ENCODE results near the gene TRAPPC3. TPM values are rescaled to one million over a fixed set of nuclear protein-coding genes. Genes with fewer than 3 reads are reported as not detected.

The TRAPPC3 gene
- total RNA-seq, 1 experiment from 2014 or later = 64.6 TPM

DNA sequence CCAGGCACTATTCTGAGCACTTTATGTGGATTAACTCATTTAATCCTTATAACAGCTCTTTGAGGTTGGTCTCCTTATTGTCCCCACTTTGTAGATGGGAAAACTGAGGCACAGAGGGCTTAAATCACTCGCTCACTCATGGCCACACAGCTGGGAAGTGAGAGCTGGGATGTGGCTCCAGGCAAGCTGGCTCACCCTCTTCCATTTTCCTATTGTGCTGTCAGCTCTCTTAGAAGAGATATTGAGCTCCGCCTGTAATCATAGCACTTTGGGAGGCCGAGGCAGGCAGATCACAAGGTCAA, 20.4 kb downstream of the TRAPPC3 start (continued):
- TF ChIP-seq, protein P1, sequence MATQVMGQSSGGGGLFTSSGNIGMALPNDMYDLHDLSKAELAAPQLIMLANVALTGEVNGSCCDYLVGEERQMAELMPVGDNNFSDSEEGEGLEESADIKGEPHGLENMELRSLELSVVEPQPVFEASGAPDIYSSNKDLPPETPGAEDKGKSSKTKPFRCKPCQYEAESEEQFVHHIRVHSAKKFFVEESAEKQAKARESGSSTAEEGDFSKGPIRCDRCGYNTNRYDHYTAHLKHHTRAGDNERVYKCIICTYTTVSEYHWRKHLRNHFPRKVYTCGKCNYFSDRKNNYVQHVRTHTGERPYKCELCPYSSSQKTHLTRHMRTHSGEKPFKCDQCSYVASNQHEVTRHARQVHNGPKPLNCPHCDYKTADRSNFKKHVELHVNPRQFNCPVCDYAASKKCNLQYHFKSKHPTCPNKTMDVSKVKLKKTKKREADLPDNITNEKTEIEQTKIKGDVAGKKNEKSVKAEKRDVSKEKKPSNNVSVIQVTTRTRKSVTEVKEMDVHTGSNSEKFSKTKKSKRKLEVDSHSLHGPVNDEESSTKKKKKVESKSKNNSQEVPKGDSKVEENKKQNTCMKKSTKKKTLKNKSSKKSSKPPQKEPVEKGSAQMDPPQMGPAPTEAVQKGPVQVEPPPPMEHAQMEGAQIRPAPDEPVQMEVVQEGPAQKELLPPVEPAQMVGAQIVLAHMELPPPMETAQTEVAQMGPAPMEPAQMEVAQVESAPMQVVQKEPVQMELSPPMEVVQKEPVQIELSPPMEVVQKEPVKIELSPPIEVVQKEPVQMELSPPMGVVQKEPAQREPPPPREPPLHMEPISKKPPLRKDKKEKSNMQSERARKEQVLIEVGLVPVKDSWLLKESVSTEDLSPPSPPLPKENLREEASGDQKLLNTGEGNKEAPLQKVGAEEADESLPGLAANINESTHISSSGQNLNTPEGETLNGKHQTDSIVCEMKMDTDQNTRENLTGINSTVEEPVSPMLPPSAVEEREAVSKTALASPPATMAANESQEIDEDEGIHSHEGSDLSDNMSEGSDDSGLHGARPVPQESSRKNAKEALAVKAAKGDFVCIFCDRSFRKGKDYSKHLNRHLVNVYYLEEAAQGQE (IDR thresholded peaks at IDR 0.05; ENCODE audit: low read depth) = no peak
- TF ChIP-seq, protein P2, sequence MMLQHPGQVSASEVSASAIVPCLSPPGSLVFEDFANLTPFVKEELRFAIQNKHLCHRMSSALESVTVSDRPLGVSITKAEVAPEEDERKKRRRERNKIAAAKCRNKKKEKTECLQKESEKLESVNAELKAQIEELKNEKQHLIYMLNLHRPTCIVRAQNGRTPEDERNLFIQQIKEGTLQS (IDR thresholded peaks at IDR 0.05) = no peak

DNA sequence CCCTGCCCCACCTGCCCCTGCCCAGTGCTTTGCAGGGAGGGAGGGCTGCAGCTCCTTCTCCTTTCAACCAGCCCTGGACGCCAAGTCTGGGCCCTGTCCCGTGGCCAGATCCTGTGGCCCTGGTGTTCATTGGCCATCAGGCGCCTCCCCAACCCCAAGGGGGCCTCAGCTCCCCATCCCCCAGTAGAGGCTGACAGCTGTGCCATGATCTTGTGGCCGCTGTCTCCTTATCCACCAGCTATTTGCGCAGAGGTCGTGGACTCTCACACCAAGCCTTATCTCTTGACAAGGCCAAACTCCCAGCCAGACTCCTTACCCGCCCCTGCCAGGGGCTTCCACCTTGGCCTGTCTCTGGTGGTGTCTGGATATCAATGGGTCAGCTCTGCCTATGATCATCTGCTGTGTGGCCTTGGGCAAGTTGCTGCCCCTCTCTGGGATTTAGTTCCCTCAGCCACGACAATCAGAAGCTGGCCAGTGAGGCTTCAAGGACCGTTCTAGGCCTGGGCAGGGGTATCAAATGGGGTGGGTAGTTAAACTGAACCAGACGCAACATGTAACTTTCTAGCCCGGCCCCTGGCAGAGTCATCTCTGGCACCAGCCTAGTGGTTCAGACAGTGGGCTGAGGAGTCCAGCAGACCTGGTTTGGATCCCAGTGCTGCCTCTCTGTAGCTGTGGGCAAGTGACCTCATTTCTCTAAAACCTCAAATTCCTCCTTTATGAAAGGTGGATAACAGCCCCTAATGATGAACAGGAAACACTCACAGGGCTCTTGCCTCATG, 21.0 kb downstream of the TRAPPC3 start:
- no peaks in the 10 kb centered on the region for H3K27me3 ChIP-seq (ENCODE audit: insufficient read depth, low read length)
- no peaks in the 10 kb centered on the region for H3K79me2 ChIP-seq (ENCODE audit: insufficient read depth, low read length)
- peaks cover 0 to 3% of the 10 kb centered on the region in 2 experiments; a peak in 2 of 4 replicates for H3K4me1 ChIP-seq (ENCODE audit: control insufficient read depth in 1 of 2, insufficient read depth in 2 of 2, low read length in 2 of 2)
- ATAC-seq (no peak), DNase-seq (ENCODE audit: low read depth, low spot score) (no peak)
- H3K4me3 ChIP-seq (replicated peaks in 1 of 2; ENCODE audit: low read depth in 1 of 2, low read length in 2 of 2) = no peak overlapping the region
- H3K9me2 ChIP-seq (ENCODE audit: insufficient read depth) = no peaks in the 10 kb centered on the region
- POLR2A ChIA-PET = no interaction called here
- CTCF ChIA-PET = interaction anchor here (1.3 to 1.5 kb wide), 2 partner anchors 21 to 32 kb away, joined by 3 to 6 read pairs; partner anchors contain the start of gene TRAPPC3
- H3K9me3 ChIP-seq (ENCODE audit: control insufficient read depth in 1 of 2, insufficient read depth in 1 of 2, low read depth in 1 of 2, low read length in 2 of 2) = no peaks in the 10 kb centered on the region
- H3K27ac ChIP-seq (ENCODE audit: low read depth, low read length) = no peak overlapping the region
- no peaks in the 10 kb centered on the region for H3K36me3 ChIP-seq (ENCODE audit: control insufficient read depth in 1 of 2, insufficient read depth in 2 of 2, low read length in 2 of 2)
- H4K20me1 ChIP-seq (ENCODE audit: insufficient read depth) = no peaks in the 10 kb centered on the region
- TF ChIP-seq SP1 (IDR thresholded peaks at IDR 0.05; ENCODE audit: low read depth) (no peak), EZH2phosphoT487 (IDR thresholded peaks at IDR 0.05; ENCODE audit: borderline replicate concordance) (no peak), TCF7L2 (IDR thresholded peaks at IDR 0.05; ENCODE audit: borderline replicate concordance, extremely low read depth, insufficient read depth, insufficient read length) (no peak), SRF (IDR thresholded peaks at IDR 0.05; ENCODE audit: low read depth) (no peak), YY1 (IDR thresholded peaks at IDR 0.05; ENCODE audit: extremely low read depth, insufficient replicate concordance, low read depth, low read length) (no peak), JUND (IDR thresholded peaks at IDR 0.05) (no peak), ELF1 (IDR thresholded peaks at IDR 0.05; ENCODE audit: borderline replicate concordance, low read depth) (no peak), SIN3A (IDR thresholded peaks at IDR 0.05; ENCODE audit: low read depth) (no peak), RAD21 (IDR thresholded peaks at IDR 0.05; ENCODE audit: low read depth) (no peak), ZNF274 (IDR thresholded peaks at IDR 0.05; ENCODE audit: low read depth, low read length) (no peak)
- TF ChIP-seq, protein P3, sequence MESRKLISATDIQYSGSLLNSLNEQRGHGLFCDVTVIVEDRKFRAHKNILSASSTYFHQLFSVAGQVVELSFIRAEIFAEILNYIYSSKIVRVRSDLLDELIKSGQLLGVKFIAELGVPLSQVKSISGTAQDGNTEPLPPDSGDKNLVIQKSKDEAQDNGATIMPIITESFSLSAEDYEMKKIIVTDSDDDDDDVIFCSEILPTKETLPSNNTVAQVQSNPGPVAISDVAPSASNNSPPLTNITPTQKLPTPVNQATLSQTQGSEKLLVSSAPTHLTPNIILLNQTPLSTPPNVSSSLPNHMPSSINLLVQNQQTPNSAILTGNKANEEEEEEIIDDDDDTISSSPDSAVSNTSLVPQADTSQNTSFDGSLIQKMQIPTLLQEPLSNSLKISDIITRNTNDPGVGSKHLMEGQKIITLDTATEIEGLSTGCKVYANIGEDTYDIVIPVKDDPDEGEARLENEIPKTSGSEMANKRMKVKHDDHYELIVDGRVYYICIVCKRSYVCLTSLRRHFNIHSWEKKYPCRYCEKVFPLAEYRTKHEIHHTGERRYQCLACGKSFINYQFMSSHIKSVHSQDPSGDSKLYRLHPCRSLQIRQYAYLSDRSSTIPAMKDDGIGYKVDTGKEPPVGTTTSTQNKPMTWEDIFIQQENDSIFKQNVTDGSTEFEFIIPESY (IDR thresholded peaks at IDR 0.05; ENCODE audit: extremely low read depth, insufficient replicate concordance, low read length) = no peak
- TF ChIP-seq, protein P2 (IDR thresholded peaks at IDR 0.05) = no peak
- intact Hi-C loops (cut with micrococcal nuclease) = no loop called here
- RAD21 ChIA-PET (ENCODE audit: low non-redundant PET in 1 of 2, low total read pairs in 2 of 2, uncharacterized antibody in 2 of 2, unreplicated experiment in 2 of 2) = no interaction called here
- no peak overlapping the region for H2AFZ ChIP-seq (ENCODE audit: low read depth, low read length, poor library complexity, severe bottlenecking)
- no peak overlapping the region for H3K4me2 ChIP-seq (ENCODE audit: low read length)
- no TSS peak for BruUV-seq (replicated peaks)
- no peak overlapping the region for H3K9ac ChIP-seq (ENCODE audit: low read length)
